Liver (tissue), 9 donors: ENCODE data around the gene RAD51B. TPM values are rescaled to one million over a fixed set of nuclear protein-coding genes. Genes with fewer than 3 reads are reported as not detected.

Experiments used
- DNase-seq: peaks from one replicate; pipeline ENCODE4 v3.0.0-alpha.2; 2017; ENCODE audit warnings: low spot score
- H3K27ac ChIP-seq, 2 donors: one replicate each; pipeline ENCODE4 v1.7.0; 2013; ENCODE audit warnings: inconsistent platforms in 2 of 2, low read length in 2 of 2, control low read depth in 1 of 2, low read depth in 1 of 2, mild to moderate bottlenecking in 1 of 2
- H3K27me3 ChIP-seq, 4 donors: one replicate each; pipeline versions ENCODE4 v1.6.1 to v1.7.0; 2013; ENCODE audit warnings: low read length in 3 of 4, inconsistent platforms in 1 of 4, mild to moderate bottlenecking in 1 of 4, moderate library complexity in 1 of 4; ENCODE audit not compliant: control insufficient read depth in 4 of 4, insufficient read depth in 4 of 4
- H3K36me3 ChIP-seq, 4 donors: one replicate each; pipeline versions ENCODE4 v1.6.1 to v1.7.0; 2013; ENCODE audit warnings: low read length in 3 of 4, mild to moderate bottlenecking in 3 of 4, low read depth in 1 of 4, moderate library complexity in 1 of 4; ENCODE audit not compliant: control insufficient read depth in 4 of 4, insufficient read depth in 3 of 4
- H3K4me1 ChIP-seq, 4 donors: one replicate each; pipeline versions ENCODE4 v1.6.1 to v1.7.0; 2013; ENCODE audit warnings: low read length in 3 of 4, mild to moderate bottlenecking in 3 of 4, moderate library complexity in 1 of 4; ENCODE audit not compliant: control insufficient read depth in 4 of 4, insufficient read depth in 4 of 4
- H3K4me3 ChIP-seq, 3 donors: one replicate each; pipeline versions ENCODE4 v1.6.1 to v1.7.0; 2013; ENCODE audit warnings: low read length in 3 of 3, control low read depth in 1 of 3, low read depth in 1 of 3, mild to moderate bottlenecking in 1 of 3
- H3K9ac ChIP-seq, 2 donors: one replicate each; pipeline ENCODE4 v1.7.0; 2013; ENCODE audit warnings: low read length in 2 of 2, mild to moderate bottlenecking in 2 of 2, moderate library complexity in 2 of 2, control low read depth in 1 of 2, low read depth in 1 of 2
- H3K9me3 ChIP-seq, 4 donors: one replicate each; pipeline versions ENCODE4 v1.6.1 to v1.7.0; 2013; ENCODE audit warnings: low read length in 3 of 4; ENCODE audit not compliant: control insufficient read depth in 4 of 4
- ATF3 ChIP-seq: IDR thresholded peaks from 2 replicates; pipeline ENCODE4 v1.6.1; 2016; ENCODE audit warnings: antibody characterized with exemption
- CTCF ChIP-seq: fragments of 150-350 bp; IDR thresholded peaks from 2 replicates; pipeline ENCODE4 v1.5.1; 2017; ENCODE audit warnings: improper control_type of control experiment, low read depth, low read length; ENCODE audit not compliant: missing input control
- EGR1 ChIP-seq, 2 donors: IDR thresholded peaks; 2 replicates each; pipeline ENCODE4 v1.6.1; 2016 to 2018; ENCODE audit warnings: antibody characterized with exemption in 2 of 2, low read depth in 2 of 2
- FOXA2 ChIP-seq: IDR thresholded peaks from 2 replicates; pipeline ENCODE4 v1.6.1; 2016; ENCODE audit warnings: antibody characterized with exemption
- GABPA ChIP-seq, 2 donors: IDR thresholded peaks in 1 of 2; conservative IDR thresholded peaks in 1 of 2; 2 replicates each; pipeline ENCODE4 v1.6.1; 2016; ENCODE audit warnings: antibody characterized with exemption in 2 of 2, mild to moderate bottlenecking in 1 of 2, moderate library complexity in 1 of 2
- HNF4G ChIP-seq: IDR thresholded peaks from 2 replicates; pipeline ENCODE4 v1.6.1; 2016; ENCODE audit warnings: antibody characterized with exemption
- JUND ChIP-seq, 2 donors: IDR thresholded peaks; 2 replicates each; pipeline ENCODE4 v1.6.1; 2016; ENCODE audit warnings: antibody characterized with exemption in 2 of 2
- MAX ChIP-seq: IDR thresholded peaks from 2 replicates; pipeline ENCODE4 v1.6.1; 2016; ENCODE audit warnings: antibody characterized with exemption
- NR2F2 ChIP-seq: IDR thresholded peaks from 2 replicates; pipeline ENCODE4 v1.6.1; 2016; ENCODE audit warnings: antibody characterized with exemption
- REST ChIP-seq: IDR thresholded peaks from 2 replicates; pipeline ENCODE4 v1.6.1; 2016; ENCODE audit warnings: antibody characterized with exemption, mild to moderate bottlenecking
- RXRA ChIP-seq, 2 donors: IDR thresholded peaks; 2 replicates each; pipeline ENCODE4 v1.6.1; 2017 to 2018; ENCODE audit warnings: antibody characterized with exemption in 2 of 2, mild to moderate bottlenecking in 1 of 2
- SP1 ChIP-seq: IDR thresholded peaks from 2 replicates; pipeline ENCODE4 v1.6.1; 2018; ENCODE audit warnings: antibody characterized with exemption, mild to moderate bottlenecking
- TAF1 ChIP-seq: conservative IDR thresholded peaks from 2 replicates; pipeline ENCODE4 v1.6.1; 2016; ENCODE audit warnings: antibody characterized with exemption, mild to moderate bottlenecking
- YY1 ChIP-seq: IDR thresholded peaks from 2 replicates; pipeline ENCODE4 v1.6.1; 2016; ENCODE audit warnings: antibody characterized with exemption, mild to moderate bottlenecking
- ZBTB33 ChIP-seq: IDR thresholded peaks from 2 replicates; pipeline ENCODE4 v1.6.1; 2016; ENCODE audit warnings: antibody characterized with exemption
- WGBS: extraction: QIAGEN DNeasy Blood & Tissue Kit; methylation state at CpG from one replicate; pipeline ENCODE4 v1.1.7; 2013; 5-methylcytosine and 5-hydroxymethylcytosine counted together
- polyA plus RNA-seq, 2 donors: library from polyadenylated mRNA; stranded (reverse) in 1 of 2; unstranded in 1 of 2; fragments of 200-250 nt in 1 of 2; fragments of >200 nt in 1 of 2; fragmentation: Nextera tagmentation in 1 of 2; extraction: Ambion mirVana in 1 of 2; gene quantifications; one replicate each; pipeline versions ENCODE4 v1.2.1 to v1.2.3, GENCODE V29; 2013 to 2015
- total RNA-seq, 2 donors: library from RNA; depleted of rRNA; stranded (reverse); fragments of >200 nt; gene quantifications; one replicate each; pipeline ENCODE4 v1.2.3, GENCODE V29; 2014
- donor health status: healthy.
- donor health status: healthy.
- donor health status: healthy.
- donor health status: healthy.
- donor health status: healthy.

The RAD51B gene
- total and polyA plus RNA-seq, 4 donors = 0.81 to 12.9 (median 2.4) TPM

- TF ChIP-seq REST (no peak), FOXA2 (no peak)
Measured at GRCh38 chr14:68135566-68135965, 316.0 kb downstream of the RAD51B start (continued).

GRCh38 chr14:68137704-68138619, 318.4 kb downstream of the RAD51B start:
- TF ChIP-seq JUND (IDR thresholded peaks at IDR 0.05) (no peak), NR2F2 (no peak), HNF4G (no peak), ZBTB33 (no peak), REST (no peak), EGR1 (IDR thresholded peaks at IDR 0.05; ENCODE audit: low read depth in 2 of 2) (no peak), ATF3 (no peak), GABPA (IDR thresholded peaks at IDR 0.05 in 1 of 2, conservative IDR thresholded peaks at IDR 0.05 in 1 of 2) (no peak), YY1 (no peak), SP1 (no peak), CTCF (no peak), RXRA (IDR thresholded peaks at IDR 0.05) (no peak), MAX (no peak), TAF1 (no peak)
- Histone ChIP-seq H3K9me3 (no peaks in the 10 kb centered on the region), H3K27me3 (no peaks in the 10 kb centered on the region), H3K27ac (no peak overlapping the region), H3K9ac (no peak overlapping the region), H3K4me1 (no peaks in the 10 kb centered on the region), H3K36me3 (no peaks in the 10 kb centered on the region), H3K4me3 (no peak overlapping the region)
- 88% methylated on average over 3 of the region's 3 CpGs for WGBS
- DNase-seq = no peak
